Body of pancreas (tissue), 4 donors: ENCODE measurements around the gene WDR64.

Source experiments
- CTCF ChIP-seq, 7 experiments: fragments of 450-650 bp in 4 of 7; fragments of 200-600 bp in 3 of 7; sonication (generic) in 3 of 7; IDR thresholded peaks; one replicate each; pipeline ENCODE4 v1.5.1; 2016 to 2019; ENCODE audit warnings: antibody characterized with exemption in 7 of 7
- POLR2A ChIP-seq, 3 donors: fragments of 450-650 bp; IDR thresholded peaks; one replicate each; pipeline ENCODE4 v1.6.1; 2016; ENCODE audit warnings: antibody characterized with exemption in 3 of 3, mild to moderate bottlenecking in 2 of 3

DNA sequence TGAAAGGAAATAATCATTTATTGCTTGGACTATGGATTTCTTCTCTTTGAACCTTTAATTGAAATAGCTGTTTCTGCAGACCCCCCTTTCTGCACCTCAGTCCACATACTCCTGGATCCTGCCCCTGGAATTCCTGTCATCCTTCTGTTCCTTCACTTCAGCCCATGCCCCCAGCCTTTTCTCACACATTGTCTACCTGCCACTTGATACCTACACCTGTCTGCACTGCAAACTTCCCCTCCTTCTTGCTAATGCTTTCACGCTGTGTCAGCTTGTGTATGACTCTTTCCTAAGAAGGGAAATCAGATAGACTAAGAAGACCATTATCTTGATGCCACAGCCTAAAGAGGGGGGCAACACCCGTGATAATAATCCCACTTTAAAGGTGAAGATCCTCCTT, 115.7 kb downstream of the WDR64 start:
- TF ChIP-seq POLR2A (IDR thresholded peaks at IDR 0.05) (no peak), CTCF (IDR thresholded peaks at IDR 0.05) (no peak)
